A549 (cell line): ENCODE measurements around the gene PAX3.

Source experiments
- CBX2 ChIP-seq: fragments of 200-600 bp; sonication (generic); IDR thresholded peaks from 2 replicates; pipeline ENCODE4 v1.6.1; 2016; ENCODE audit warnings: low read depth, mild to moderate bottlenecking, borderline replicate concordance
- CEBPB ChIP-seq, 2 experiments: fragments of >200 bp in 1 of 2; sonication (Bioruptor Twin) in 1 of 2; formaldehyde crosslinking in 1 of 2; IDR thresholded peaks; 2 replicates each; pipeline ENCODE4 v1.6.1; 2012 to 2016
- EP300 ChIP-seq, 2 experiments: fragments of >200 bp; sonication (Bioruptor Twin); formaldehyde crosslinking; IDR thresholded peaks; 2 replicates in 1 of 2; 3 replicates in 1 of 2; pipeline ENCODE4 v1.6.1; 2016 to 2017
- HOXA7 ChIP-seq: fragments of 250-450 bp; sonication (Bioruptor Pico); IDR thresholded peaks from 2 replicates; pipeline ENCODE4 v1.5.0; 2020; ENCODE audit warnings: mild to moderate bottlenecking, moderate library complexity
- MYC ChIP-seq: IDR thresholded peaks from 2 replicates; pipeline ENCODE4 v1.6.1; 2012; ENCODE audit warnings: mild to moderate bottlenecking, inconsistent platforms, low read length, improper control_type of control experiment, borderline replicate concordance
- POLR2A ChIP-seq: IDR thresholded peaks from 2 replicates; pipeline ENCODE4 v1.6.1; 2012; ENCODE audit warnings: mild to moderate bottlenecking, low read length
- RAD21 ChIP-seq, 2 experiments: fragments of >200 bp in 1 of 2; sonication (Bioruptor Twin) in 1 of 2; formaldehyde crosslinking in 1 of 2; IDR thresholded peaks in 1 of 2; conservative IDR thresholded peaks in 1 of 2; 2 replicates in 1 of 2; 3 replicates in 1 of 2; pipeline ENCODE4 v1.6.1; 2012 to 2018; ENCODE audit warnings: inconsistent platforms in 1 of 2
- RFX5 ChIP-seq: fragments of 450-650 bp; IDR thresholded peaks from 2 replicates; pipeline ENCODE4 v1.7.1; 2014; ENCODE audit warnings: antibody characterized with exemption, mild to moderate bottlenecking, moderate library complexity
- ZSCAN20 ChIP-seq: fragments of 250-450 bp; sonication (Bioruptor Pico); IDR thresholded peaks from 2 replicates; pipeline ENCODE4 v1.8.0; 2022; ENCODE audit warnings: mild to moderate bottlenecking, moderate library complexity
- TF ChIP-seq, protein P1 (sequence below): fragments of >200 bp; sonication (Bioruptor Twin); formaldehyde crosslinking; IDR thresholded peaks from 3 replicates; pipeline ENCODE4 v1.5.1; 2016

DNA sequence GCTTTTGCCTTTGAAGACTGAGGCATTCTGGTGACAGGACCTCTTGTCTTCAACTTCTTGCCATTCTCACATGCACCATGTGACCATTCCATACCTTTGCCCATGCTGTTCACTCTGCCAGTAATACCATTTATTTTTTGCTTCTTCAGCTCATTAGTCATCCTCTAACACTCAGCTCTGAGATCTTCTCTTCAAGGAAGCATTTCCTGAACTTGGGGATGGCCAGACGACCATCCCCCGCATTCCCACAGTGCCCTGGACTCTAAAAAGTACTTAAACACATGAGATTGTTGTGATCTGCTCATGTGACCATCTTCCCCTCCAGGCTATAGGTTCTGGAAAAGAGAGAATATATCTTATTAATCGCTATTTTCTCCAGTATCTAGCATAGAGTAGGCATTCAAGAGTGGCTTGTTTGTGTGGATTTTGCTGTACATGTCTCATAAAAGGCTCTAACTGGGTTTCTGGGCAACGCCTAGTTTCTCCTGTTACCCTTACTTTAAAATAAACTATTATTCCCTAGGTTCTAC is 33.9 kb downstream of the PAX3 start:
- no peak for TF ChIP-seq RFX5
- no peak for TF ChIP-seq ZSCAN20 (CRISPR knock-in tag)
- TF ChIP-seq, protein P1, sequence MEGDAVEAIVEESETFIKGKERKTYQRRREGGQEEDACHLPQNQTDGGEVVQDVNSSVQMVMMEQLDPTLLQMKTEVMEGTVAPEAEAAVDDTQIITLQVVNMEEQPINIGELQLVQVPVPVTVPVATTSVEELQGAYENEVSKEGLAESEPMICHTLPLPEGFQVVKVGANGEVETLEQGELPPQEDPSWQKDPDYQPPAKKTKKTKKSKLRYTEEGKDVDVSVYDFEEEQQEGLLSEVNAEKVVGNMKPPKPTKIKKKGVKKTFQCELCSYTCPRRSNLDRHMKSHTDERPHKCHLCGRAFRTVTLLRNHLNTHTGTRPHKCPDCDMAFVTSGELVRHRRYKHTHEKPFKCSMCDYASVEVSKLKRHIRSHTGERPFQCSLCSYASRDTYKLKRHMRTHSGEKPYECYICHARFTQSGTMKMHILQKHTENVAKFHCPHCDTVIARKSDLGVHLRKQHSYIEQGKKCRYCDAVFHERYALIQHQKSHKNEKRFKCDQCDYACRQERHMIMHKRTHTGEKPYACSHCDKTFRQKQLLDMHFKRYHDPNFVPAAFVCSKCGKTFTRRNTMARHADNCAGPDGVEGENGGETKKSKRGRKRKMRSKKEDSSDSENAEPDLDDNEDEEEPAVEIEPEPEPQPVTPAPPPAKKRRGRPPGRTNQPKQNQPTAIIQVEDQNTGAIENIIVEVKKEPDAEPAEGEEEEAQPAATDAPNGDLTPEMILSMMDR = no peak
- no peak for TF ChIP-seq POLR2A
- no peak for TF ChIP-seq CBX2
- TF ChIP-seq MYC = no peak
- TF ChIP-seq RAD21 (conservative IDR thresholded peaks at IDR 0.05 in 1 of 2, IDR thresholded peaks at IDR 0.05 in 1 of 2) = no peak
- no peak for TF ChIP-seq CEBPB (IDR thresholded peaks at IDR 0.05)
- no peak for TF ChIP-seq EP300 (IDR thresholded peaks at IDR 0.05)
- TF ChIP-seq HOXA7 (CRISPR knock-in tag) = no peak
